Fibroblast of villous mesenchyme (primary cell): ENCODE measurements around the gene MDFIC. TPM values are rescaled to one million over a fixed set of nuclear protein-coding genes. Genes with fewer than 3 reads are reported as not detected.
A peak's percentile ranks its signal among the peaks of the same experiment; 100 is the strongest.
"Not testable (repeated sequence)": the region's sequence is repeated elsewhere in the genome, so short reads cannot be mapped to it uniquely, and the experiment has no call there.

Experiments
- DNase-seq: peaks from one replicate; pipeline ENCODE4 v3.0.0-alpha.2; 2010; ENCODE audit warnings: low read depth
- H3K4me3 ChIP-seq: 2 replicates; pipeline ENCODE4 v1.5.1; 2011; ENCODE audit warnings: low read depth, mild to moderate bottlenecking, low read length
- total RNA-seq: library from RNA; depleted of rRNA; stranded (reverse); fragments of >200 nt; gene quantifications from 2 replicates; pipeline ENCODE4 v1.2.3, GENCODE V29; 2012
- TF ChIP-seq, protein P1 (sequence below): IDR thresholded peaks from 2 replicates; pipeline ENCODE4 v1.5.1; 2012; ENCODE audit warnings: low read depth, mild to moderate bottlenecking, low read length; ENCODE audit not compliant: insufficient read depth

Gene MDFIC, protein sequence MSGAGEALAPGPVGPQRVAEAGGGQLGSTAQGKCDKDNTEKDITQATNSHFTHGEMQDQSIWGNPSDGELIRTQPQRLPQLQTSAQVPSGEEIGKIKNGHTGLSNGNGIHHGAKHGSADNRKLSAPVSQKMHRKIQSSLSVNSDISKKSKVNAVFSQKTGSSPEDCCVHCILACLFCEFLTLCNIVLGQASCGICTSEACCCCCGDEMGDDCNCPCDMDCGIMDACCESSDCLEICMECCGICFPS
- total RNA-seq = 28.3 and 39.3 TPM in 2 replicates

DNA sequence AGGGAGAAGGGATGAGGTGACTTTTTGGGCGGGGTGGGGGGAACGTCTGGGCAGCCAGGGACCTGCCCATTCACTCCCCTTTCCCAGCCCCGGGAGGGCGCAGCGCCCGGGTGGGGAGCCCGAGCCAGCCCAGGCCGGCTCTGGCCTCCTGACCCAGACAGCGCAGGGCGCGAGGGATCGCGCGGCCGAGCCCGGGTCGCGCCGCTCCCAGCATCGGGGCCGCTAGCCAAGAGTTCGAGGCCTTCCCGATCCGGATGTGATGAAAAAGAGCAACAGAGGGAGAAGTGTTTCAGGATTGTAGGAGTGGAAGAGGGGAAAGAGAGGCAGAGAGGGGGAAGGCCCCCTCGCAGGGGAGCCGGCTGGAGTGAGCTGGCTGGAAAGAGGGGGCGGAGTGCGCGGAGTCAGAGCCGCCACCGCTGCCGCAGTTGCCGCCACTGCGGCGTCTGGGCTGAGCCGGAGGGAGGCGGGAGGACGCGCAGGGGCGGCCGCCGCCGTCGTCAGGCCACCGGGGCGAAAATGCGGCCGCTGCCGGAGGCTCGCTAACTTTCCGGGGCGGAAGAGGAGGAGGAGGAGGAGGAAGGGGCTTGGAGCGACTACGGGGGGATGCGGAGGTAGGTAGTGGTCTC is at the start of gene MDFIC:
Gene MDFIC, plus strand, starts transcription at position 69 of the 626 bp plus-strand sequence. CDS start 940 bp downstream, outside the sequence.
- DNase-seq = peak; percentile 52

DNA sequence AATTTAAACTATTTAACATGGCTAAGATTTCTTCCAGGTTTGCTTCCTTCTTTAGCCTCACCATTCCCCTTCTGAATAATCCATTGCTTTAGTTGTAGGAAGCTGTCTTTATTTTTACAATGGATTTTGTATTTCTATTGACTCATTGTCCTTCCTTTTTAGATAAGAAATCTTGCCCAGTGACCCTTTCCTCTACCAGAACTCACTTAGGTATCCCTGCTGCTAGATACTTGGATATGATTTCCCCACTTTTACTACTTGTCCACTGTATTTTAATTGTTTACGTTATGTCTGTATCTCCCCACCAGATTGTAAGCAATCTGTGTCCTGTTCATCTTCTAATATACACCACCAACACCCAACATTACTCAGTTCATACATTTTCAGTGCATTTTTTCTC is 47.7 kb upstream of the MDFIC start:
- DNase-seq = peak; percentile 41
- no peak overlapping the region for H3K4me3 ChIP-seq
- TF ChIP-seq, protein P1, sequence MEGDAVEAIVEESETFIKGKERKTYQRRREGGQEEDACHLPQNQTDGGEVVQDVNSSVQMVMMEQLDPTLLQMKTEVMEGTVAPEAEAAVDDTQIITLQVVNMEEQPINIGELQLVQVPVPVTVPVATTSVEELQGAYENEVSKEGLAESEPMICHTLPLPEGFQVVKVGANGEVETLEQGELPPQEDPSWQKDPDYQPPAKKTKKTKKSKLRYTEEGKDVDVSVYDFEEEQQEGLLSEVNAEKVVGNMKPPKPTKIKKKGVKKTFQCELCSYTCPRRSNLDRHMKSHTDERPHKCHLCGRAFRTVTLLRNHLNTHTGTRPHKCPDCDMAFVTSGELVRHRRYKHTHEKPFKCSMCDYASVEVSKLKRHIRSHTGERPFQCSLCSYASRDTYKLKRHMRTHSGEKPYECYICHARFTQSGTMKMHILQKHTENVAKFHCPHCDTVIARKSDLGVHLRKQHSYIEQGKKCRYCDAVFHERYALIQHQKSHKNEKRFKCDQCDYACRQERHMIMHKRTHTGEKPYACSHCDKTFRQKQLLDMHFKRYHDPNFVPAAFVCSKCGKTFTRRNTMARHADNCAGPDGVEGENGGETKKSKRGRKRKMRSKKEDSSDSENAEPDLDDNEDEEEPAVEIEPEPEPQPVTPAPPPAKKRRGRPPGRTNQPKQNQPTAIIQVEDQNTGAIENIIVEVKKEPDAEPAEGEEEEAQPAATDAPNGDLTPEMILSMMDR = no peak

More for the DNA sequence above, at the start of gene MDFIC:
- TF ChIP-seq, protein P1 = no peak
- peak within 1 kb of the TSS; percentile 85 for H3K4me3 ChIP-seq

DNA sequence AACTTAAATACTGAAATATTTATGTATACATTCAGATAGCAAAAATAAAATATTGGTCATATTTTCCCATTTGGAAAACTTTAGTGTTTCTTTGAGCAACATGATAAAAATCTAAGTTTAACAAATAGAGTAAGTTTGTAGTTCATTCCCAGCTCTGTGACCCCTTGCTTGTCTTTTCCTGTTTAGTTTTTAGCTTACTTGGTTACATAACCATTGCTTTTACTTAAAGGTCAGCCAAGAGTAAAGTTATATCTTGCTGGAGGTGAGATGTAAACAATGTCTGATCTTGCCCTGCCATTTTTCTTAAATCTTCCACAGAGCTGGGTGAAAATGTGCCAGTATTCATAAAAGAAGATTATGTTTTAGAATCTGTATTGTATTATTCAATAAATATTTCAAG is 46.7 kb upstream of the MDFIC start:
- no peak overlapping the region for H3K4me3 ChIP-seq
- TF ChIP-seq, protein P1 = no peak
- peak; percentile 48 for DNase-seq

DNA sequence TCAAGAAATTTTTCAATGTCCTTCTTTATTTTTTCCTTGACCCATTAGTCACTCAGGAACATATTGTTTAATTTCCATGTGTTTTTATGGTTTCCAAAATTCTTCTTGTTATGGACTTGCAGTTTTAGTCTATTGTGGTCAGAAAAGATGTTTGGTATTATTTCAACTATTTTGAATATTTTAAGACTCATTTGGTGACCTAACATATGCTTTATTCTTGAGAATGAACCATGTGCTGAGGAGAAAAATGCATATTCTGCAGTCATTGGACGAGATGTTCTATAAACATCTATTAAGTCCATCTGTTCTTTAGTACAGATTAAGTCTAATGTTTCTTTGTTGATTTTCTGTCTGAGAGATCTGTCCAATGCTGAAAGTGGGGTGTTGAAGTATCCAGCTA is 42.3 kb upstream of the MDFIC start:
- TF ChIP-seq, protein P1 = no peak
- no peak overlapping the region for H3K4me3 ChIP-seq
- DNase-seq = peak; percentile 83

DNA sequence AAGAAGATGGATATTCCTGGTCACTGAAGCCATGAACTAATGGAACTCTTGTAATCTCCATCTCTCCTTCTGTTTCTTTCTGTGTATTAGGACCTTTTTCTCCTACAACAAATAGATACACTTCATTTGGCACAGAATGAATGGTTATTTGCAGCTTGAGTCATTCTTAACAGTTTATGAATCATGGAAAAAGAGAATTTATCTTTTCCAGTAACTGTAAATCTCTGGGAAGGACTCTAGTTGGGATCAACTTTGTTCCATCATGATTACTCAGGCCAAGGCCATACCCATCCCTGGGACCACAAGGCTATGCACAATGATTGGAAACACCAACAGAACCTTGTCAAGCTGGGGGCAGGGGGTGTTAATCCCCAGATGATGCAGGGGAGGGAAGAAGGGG is 36.1 kb upstream of the MDFIC start:
- DNase-seq = no peak
- TF ChIP-seq, protein P1 = no peak
- no peak overlapping the region for H3K4me3 ChIP-seq

DNA sequence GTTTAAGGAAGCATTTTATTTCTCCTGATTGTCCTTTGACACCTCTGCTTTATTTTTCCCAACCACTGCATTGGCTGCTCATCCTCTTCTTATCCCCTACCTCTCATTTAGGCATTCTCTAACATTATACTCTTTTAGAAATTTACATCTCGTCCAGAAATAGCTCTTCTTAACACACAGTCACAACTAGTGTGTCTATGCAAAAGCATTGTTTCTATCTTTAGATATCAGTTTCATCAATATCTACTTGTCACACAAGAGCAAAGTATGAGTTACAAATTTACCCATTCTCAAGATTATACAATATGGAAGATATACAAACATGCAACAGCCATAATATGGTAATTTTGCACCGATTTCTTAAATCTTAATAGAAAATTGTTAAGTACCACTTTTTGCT is 35.7 kb upstream of the MDFIC start:
- TF ChIP-seq, protein P1 = no peak
- no peak overlapping the region for H3K4me3 ChIP-seq
- DNase-seq = no peak

DNA sequence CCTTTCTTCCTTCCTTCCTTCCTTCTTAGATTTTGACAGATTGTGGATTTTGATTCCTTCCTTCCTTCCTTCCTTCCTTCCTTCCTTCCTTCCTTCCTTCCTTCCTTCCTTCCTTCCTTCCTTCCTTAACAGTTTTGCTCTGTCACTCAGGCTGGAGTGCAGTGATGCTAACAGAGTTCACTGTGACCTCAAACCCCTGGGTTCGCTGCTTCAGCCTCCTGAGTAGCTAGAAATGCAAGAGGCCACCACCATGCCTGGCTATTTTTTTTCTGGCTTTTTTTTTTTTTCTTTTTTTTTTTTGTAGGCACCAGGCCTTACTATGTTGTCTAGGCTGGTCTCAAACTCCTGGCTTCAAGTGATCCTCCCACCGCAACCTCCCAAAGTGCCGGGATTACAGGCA is 32.8 kb upstream of the MDFIC start:
- not testable (repeated sequence) for H3K4me3 ChIP-seq, DNase-seq
